HG02610 (cell line): ENCODE measurements around the gene ARL3.
"Not testable (repeated sequence)": the region's sequence is repeated elsewhere in the genome, so short reads cannot be mapped to it uniquely, and the experiment has no call there.

Source experiments
- ATAC-seq: cut with Tn5 transposase; IDR thresholded peaks from one replicate; pipeline ENCODE4 v1.9.1; 2021; ENCODE audit warnings: mild to moderate bottlenecking, moderate library complexity; ENCODE audit not compliant: unreplicated experiment

Gene ARL3

DNA sequence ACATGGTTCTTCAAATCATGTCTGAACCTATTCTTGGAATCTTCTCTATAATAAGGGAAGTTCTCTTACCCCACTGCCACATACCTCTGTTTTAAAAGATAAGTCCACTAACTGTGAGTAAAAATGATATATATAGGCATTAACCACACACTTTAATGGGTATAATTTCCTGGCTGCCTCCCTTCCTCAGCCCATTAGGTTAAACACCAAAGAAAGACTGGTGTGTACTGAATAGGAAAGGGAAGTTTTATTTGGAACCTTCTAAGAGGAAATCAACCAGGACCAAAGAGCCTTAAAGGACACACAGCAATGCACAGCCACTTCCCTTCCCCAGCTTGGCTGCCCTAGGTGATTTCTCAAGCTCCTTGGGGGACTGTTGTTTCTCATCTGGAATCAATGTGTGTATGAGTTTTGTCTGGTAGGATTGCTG, 24.5 kb upstream of the ARL3 start:
- no peak for ATAC-seq

DNA sequence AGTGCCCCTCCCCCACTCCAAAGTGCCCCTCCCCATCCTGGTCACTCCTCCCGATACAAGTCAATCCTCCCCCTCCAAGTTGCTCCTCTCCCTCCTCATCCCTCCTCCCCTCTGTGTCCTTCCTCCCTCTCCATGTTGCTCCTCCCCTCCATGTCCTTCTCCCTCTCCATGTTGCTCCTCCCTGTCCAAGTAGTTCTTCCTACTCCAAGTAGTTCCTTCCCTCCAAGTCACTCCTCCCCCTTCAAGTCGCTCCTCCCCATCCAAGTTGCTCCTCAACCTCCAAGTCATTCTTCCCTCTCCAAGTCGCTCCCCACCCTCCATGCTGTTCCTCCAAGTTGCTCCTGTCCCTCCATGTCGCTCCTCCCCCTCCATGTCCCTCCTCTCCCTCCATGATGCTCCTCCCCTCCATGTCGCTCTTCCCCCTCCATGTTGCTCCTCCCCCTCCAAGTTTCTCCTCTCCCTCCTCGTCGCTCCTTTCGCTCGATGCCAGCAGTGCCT, 20.9 kb upstream of the ARL3 start:
- no peak for ATAC-seq

DNA sequence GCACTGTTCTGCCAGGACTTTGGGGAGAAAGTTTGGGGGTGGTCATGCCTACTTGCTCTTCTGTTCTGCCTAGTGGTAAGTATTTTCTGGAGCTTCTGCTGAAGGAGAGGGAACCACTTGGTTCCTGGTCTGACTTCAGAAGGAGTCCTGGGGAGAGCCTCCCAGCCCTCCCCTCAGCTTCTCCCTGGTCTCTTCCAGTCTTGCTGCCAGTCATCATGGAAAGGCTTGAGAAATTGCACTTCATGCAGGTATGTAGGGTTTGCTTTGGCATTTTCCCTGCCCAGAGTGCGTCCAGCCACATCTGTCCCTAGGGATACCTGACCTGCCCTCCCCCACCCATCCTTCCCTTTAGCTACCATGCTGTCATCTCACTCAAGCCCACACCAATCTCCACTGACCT, 18.5 kb upstream of the ARL3 start:
- ATAC-seq, result no peak

DNA sequence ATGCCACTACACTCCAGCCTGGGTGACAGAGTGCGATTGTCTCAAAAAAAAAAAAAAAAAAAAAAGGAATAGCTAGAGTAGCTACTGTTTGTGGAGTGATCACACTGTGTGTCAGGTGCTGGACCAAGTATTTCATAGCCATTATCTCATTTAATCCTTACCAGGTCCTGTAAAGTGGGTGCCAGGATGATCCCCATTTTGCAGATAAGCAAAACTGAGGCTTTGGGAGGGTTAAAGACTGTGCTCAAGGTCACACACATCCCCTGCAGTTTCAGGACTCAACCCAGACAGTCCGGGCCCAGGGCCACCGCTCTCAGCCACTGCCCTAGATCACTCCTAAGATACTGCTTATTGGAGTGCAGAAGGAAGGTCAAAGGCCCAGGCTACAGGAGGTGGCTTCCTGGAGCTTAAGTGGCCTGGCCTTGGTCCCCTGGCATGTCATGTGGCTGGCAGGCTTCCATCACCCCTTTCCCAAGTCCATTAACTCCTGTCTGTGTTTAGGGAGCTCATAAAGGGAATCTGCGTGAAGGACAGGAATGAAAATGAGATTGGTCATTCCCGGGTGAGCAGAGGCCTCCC, 17.1 kb upstream of the ARL3 start:
- no peak for ATAC-seq

DNA sequence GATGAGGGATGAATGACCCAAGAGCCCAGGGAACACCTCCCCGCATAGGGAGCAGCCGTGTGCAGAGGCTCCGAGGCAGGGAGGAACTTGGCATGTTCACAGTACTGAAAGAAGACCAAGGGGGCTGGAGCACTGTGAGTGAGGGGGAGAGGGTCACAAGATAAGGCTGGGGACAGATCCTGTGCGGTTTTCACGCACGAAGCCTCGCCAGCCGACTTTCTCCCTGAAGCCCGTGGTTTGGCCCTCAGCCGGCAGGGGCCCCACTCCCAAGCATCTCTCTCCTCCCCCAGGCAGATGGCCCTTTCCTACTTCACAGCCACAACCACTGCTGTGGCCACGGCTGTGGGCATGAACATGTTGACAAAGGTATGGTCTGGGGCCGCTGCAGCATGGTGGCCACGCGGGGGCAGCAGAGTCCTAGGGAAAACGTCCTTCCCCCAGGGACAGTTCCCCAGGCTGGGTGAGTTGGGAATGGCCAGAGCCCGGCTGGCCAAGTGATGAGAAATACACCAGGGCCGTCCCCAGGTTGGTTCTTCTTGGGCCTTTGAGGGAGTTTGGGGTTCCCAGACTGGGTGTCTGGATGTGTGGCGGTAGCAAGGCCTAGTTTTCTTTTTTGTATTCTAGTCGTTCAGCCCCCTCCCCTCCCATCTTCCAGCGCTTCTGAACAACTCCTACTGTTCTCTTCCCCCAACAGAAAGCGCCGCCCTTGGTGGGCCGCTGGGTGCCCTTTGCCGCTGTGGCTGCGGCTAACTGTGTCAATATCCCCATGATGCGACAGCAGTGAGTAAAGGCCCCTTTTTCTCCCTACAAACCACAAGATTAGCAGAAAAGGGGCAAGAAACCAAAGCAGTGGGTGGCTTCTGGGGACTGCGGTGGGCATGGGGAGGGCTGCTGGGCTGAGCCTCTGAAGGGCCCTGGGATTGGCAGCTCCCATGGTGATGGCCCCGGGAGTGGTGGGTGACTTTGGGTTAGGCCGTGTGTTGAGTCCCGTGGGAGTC, 15.1 kb upstream of the ARL3 start:
- ATAC-seq, result no peak

DNA sequence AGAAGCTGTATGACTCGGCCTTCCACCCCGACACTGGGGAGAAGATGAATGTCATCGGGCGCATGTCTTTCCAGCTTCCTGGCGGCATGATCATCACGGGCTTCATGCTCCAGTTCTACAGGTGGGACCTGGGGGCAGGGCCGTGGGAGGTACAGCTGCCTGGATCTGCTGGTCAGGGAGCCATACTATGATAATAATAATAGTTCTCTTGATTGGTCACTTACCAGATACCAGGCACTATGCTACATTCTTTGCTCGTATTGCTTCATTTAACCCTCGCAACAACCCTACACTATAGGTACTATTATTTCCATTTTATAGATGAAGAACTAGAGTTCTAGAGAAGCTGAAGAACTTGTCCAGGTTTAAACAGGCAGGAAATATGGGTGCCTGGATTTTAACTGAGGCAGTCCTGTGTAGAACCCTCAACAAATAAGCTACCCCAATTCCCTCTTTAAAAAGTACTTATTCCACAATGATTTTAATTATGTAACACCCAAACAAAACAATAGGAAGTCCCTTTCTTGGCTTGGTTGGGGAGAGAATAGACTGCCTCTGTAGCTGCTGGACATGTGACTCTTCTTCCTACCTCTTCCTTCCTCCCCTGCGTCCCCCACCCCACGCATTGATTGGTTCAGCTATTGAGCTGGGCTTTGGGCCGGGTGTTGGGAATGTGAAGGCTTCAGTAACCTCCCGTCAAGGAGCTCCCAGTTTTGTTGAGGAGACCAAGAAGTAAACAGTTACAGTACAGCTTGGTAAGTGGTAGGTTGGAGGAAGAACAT, 13.0 kb upstream of the ARL3 start:
- no peak for ATAC-seq

DNA sequence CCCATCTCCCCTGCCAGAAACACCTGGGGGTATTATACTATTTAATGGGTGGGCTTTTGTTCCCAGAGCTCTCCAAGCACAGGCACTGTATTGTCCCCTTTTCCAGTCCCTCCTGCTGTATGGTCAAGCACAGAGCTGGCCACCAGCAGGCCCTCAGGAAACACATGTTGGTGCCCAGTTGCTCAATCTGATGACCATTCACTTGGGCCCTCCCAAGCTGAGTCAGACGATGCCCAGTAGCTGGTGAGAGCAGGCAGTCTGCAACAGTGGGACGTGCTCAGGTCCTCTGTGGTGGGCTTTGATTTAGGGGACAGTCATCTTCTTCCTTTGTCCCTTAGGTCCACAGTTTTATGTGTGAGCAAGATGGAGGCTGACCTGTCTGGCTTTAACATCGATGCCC, 12.1 kb upstream of the ARL3 start:
- no peak for ATAC-seq

DNA sequence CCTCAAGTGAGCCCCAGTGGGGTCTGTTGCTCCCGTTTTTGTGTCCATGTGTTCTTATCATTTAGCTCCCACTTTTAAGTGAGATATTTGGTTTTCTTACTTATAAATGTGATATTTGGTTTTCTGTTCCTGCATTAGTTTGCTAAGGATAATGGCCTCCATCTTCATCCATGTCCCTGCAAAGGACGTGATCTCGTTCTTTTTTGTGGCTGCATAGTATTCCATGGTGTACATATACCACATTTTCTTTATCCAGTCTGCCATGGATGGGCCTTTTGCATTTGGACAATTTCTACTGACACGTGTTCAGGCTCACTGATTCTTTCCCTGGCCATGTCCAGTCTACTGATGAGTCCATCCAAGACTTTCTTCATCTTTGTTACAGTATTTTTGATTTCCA, 9.8 kb upstream of the ARL3 start:
- no peak for ATAC-seq

DNA sequence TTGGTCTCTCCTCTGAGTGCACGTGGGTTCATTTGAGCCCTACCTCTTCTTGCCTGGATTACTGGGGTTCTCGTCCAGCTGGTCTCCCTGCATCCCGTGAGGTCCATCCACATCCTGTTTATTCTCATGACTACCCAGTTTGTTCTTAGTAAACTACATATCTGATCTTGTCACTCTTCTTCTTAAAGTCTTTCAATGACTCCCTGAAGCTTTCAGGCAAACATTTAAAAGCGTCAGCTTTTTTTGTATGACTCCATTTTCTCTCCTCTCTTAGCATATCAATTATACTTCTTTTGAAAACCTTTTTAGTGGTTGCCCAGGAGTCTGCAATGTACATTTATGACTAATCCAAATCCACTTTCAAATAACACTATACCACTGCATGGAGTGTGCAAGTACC, 7.8 kb upstream of the ARL3 start:
- ATAC-seq, result no peak

DNA sequence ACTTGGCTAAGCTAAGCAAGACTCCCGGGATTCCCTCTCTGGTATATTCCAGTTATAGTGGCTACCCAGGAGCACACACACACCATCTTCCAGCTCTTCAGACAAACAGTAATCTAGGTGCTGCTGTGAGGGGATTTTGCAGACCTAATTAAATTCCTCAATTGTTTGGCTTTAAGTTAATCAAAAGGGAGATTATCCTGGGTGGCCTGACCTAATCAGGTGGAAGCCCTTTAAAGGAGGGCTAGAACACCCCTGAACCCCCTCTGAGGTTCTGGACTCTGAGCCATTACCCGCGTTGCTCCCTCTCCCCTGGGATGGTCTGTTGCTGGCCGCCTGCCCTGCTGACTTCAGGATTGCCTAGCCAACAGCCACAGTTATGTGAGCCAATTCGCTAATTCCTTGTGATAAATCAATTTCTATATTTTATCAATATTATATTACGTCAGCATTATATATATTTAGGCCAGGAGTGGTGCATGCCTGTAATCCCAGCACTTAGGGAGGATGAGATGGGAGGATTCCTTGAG, 6.6 kb upstream of the ARL3 start:
- no peak for ATAC-seq

DNA sequence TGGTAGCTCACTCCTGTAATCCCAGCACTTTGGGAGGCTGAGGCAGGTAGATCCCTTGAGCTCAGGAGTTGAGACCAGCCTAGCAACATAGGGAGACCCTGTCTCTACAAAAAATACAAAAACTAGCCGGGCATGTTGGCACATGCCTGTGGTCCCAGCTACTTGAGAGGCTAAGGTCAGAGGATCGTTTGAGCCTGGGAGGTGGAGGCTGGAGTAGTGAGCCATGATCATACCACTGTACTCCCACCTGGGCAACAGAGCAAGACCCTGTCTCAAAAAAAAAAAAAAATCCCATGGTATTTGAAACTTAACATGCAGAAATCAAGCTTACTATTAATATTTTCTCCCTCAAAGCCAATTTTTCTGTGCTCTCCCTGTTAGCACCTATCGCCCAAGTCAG, 6.1 kb upstream of the ARL3 start:
- ATAC-seq, result no peak

DNA sequence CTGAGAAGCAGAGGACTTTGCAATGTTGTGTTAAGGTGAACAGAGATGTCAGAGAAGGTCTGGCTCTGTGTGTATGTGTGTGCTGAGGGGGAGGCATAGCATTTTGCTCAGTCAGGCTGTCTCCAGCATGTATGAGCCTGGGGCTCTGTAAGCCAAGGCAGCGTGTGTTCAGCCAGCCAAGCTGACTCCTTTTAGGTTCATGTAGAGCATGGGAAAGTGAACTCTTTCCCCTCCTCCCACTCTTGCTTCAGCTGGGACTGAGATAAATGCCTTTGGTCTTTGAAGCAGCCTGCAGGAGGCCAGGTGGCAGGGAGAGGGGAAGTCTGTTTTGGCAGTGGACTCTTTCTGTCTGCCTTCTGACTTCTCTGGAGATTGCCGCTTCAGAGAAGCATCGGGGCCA, 4.0 kb upstream of the ARL3 start:
- no peak for ATAC-seq

DNA sequence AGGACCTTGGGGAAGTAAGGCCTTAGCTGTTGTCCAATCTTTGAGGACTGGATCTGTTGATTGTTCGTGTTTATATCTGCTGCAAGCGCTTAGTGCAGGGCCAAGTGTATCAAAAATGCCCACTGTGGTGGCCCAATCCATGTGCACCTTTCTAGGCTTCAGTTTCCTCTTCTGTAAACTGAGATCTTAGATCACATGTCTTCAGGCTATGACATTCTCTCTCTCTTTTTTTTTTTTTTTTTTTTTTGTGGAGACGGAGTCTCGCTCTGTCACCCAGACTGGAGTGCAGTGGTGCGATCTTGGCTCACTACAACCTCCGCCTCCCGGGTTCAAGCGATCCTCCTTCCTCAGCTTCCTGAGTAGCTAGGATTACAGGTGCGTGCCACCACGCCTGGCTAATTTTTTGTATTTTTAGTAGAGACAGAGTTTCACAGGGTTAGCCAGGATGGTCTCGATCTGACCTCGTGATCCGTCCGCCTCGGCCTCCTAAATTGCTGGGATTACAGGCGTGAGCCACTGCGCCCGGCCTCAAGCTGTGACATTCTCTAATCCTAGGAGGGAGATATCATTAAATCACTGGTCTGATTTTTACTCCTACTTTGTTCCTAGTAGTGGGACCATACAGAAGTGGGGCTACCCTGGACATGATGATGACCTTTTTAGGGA, 2.8 kb upstream of the ARL3 start:
- not testable (repeated sequence) for ATAC-seq

DNA sequence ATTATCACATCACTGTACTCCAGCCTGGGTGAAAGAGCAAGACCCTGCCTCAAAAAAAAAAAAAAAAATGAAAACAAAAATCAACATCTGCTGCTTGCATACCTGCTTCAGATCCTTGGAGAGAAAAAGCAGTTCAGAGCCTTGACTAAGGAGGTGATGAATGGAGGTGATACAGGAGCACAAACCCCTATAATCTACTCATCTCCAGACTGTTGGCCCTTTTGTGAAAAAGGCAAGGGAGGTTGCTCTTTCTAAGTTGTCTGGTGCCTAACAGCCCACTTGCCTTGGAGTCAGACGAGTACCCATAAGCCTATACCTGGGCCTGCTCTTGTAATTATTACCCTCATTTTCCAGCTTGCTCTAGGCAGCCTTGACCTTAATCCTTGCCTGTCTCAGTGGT, 1.7 kb upstream of the ARL3 start:
- ATAC-seq, result no peak

DNA sequence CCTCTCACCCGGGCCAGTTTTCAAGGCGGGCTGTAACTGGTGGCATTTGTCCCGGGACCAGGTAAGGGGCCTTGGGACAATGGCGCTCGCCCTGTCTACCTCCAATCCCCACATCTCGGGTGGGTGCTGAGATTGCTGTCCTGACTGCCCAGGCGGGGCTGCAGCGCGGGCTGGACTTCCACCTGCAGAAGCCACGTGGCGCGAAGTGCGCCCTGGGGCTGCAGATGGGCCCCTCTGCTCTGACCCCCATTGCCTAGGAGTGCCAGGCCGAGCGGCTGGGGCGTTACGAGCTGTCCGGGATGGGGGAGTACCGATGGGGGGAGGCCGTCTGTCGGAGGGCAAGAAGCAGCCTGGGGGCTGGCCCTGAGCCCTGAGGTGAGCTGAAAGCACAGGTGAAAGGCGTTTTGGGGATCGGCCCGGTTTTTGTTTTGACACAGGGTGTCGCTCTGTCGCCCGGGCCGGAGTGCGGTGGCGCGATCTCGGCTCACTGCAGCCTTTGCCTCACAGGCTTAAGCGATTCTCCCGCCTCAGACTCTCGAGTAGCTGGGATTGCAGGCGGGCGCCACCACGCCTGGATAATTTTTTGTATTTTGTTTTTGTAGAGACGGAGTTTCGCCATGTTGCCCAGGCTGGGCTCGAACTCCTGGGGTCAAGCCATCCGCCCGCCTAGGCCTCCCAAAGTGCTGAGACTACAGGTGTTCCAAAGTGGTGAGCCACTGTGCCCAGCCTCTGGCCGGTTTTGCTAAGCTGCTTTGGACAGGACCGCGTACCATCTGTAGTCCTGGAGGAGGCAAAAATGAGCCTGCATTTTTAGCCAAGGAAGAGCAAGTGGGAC, 641 bp upstream of the ARL3 start, which contains the start of gene SFXN2:
SFXN2 (plus strand) TSS at position 16 of the 835 bp plus-strand sequence. CDS start 12,001 bp downstream, outside the sequence.
- peak; percentile 4 for ATAC-seq

DNA sequence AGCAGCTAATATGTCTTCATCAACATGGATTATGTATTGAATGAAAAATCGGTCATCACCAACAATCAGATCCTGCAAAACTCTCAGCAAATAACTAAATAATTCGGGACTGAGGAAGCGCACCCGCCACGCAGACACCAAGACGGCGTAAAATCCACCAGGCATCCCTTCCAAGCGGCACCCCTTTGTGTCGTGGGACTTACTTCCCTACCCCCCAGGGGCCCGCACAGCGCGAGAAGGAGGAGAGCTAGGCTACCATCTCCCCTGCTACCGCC, 721 bp downstream of the ARL3 start:
- peak; percentile 38 for ATAC-seq

DNA sequence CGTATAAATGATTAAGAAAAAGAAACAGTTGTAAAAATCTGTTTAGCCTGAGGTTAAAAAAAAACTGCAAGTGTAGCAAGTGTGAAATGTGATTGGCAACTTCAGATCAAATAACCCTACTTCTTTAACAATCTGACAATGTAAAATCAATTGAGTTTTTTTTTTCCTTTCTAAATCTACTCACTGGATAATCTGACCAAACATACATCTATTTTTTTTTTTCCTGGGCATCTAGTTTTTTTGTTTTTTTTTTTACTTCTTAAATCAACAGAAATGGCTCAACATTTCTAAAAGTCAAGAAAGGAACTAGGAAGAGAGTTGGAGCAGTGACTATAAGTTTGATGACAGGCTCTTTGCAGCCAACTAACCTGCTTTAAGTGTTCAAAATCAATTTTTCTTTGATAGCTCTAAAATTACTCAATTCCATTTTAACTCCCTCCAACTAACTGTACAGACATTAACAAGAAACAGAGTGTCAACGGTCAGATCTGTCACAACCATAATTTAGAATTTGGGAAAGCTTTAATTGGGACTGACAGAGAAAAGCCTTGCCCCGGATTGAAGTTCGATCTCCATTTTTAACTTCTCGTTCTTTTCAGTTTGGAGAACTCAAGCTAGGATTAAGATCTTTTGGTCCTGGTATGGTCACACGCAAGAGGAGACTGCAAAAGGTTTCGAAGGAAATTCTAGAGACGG, 1.2 kb downstream of the ARL3 start:
- no peak for ATAC-seq

DNA sequence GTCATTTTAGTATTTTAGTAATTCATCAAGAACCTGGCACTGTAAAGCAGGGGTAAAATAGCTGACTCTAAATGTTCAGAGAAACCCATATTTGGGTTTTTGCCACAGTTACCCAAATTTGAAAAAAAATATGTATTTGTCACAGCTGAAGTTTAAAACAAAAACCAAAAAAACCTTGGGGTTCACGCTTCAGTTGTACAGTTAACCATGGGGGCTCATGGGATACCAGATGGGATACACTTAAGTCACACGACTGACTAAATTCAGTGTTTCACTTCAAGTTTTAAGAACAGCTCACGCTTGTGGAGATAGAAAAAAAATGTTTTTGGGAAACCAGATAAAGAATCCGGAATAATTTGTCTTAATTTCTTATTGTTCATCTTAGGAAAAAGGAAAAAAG, 2.1 kb downstream of the ARL3 start:
- ATAC-seq, result no peak

DNA sequence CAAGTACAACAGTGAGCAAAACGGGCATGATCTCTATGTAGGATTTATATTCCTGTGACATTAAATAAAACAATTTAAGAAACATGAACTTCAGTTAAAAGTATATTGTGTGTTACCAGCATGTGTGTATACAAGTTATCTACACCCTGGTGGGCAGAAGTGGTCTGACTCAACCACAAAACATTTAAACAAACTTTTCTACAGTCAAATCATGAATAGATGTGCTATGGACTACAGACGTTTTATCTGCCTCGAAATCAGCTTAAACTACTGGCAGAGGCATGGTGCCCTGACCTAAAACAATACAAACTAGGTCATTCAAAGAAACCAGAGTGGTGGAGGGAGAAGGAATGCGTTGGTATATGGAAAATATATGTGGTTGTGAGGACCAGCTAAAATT, 3.6 kb downstream of the ARL3 start:
- ATAC-seq, result no peak
